DOHH2 (cell line): Measurements from ENCODE around the gene MTOR.

ENCODE experiments used
- H3F3A ChIP-seq: fragments of 200-600 bp; sonication (generic), shearing (Covaris generic); 2 replicates; pipeline ENCODE4 v1.6.0; 2016; ENCODE audit warnings: antibody characterized with exemption, mild to moderate bottlenecking; ENCODE audit not compliant: control insufficient read depth, insufficient read depth
- H3K27ac ChIP-seq: fragments of 200-600 bp; sonication (generic); 2 replicates; pipeline ENCODE4 v1.5.1; 2014; ENCODE audit warnings: low read depth, mild to moderate bottlenecking, low read length, moderate library complexity
- H3K27me3 ChIP-seq: fragments of 200-600 bp; sonication (generic); 2 replicates; pipeline ENCODE4 v1.6.1; 2014; ENCODE audit warnings: mild to moderate bottlenecking, low read length, mixed read lengths; ENCODE audit not compliant: control insufficient read depth
- H3K36me3 ChIP-seq: fragments of 200-600 bp; sonication (generic); 2 replicates; pipeline ENCODE4 v1.6.1; 2014; ENCODE audit warnings: mild to moderate bottlenecking, low read length, moderate library complexity, mixed read lengths; ENCODE audit not compliant: control insufficient read depth
- H3K4me1 ChIP-seq: fragments of 200-600 bp; sonication (generic); 2 replicates; pipeline ENCODE4 v1.6.1; 2014; ENCODE audit warnings: mild to moderate bottlenecking, low read length, mixed read lengths; ENCODE audit not compliant: control insufficient read depth
- H3K4me2 ChIP-seq: fragments of 200-600 bp; sonication (generic); 2 replicates; pipeline ENCODE4 v1.6.0; 2014; ENCODE audit warnings: mild to moderate bottlenecking, low read length, moderate library complexity
- H3K4me3 ChIP-seq: fragments of 200-600 bp; sonication (generic); 2 replicates; pipeline ENCODE4 v1.5.1; 2014; ENCODE audit warnings: mild to moderate bottlenecking, low read length, mixed read lengths
- H3K79me2 ChIP-seq: fragments of 200-600 bp; sonication (generic); 2 replicates; pipeline ENCODE4 v1.6.1; 2014; ENCODE audit warnings: mild to moderate bottlenecking, low read length, mixed read lengths; ENCODE audit not compliant: control insufficient read depth
- H3K9me2 ChIP-seq: fragments of 200-600 bp; sonication (generic); replicated peaks from 2 replicates; pipeline ENCODE4 v1.6.1; 2014; ENCODE audit warnings: mild to moderate bottlenecking, low read length, mixed read lengths; ENCODE audit not compliant: control insufficient read depth
- H3K9me3 ChIP-seq: fragments of 200-600 bp; sonication (generic); 2 replicates; pipeline ENCODE4 v1.6.1; 2014; ENCODE audit warnings: antibody characterized with exemption, low read length, mixed read lengths; ENCODE audit not compliant: control insufficient read depth, insufficient read depth
- H4K20me1 ChIP-seq: fragments of 200-600 bp; sonication (generic); 2 replicates; pipeline ENCODE4 v1.6.0; 2014; ENCODE audit warnings: low read depth, mild to moderate bottlenecking, antibody characterized with exemption, low read length, moderate library complexity; ENCODE audit not compliant: control insufficient read depth, insufficient read depth
- CTCF ChIP-seq: fragments of 200-600 bp; sonication (generic); IDR thresholded peaks from one replicate; pipeline ENCODE4 v1.5.1; 2014; ENCODE audit warnings: antibody characterized with exemption, mild to moderate bottlenecking, low read depth, low read length; ENCODE audit not compliant: poor library complexity, severe bottlenecking
- EZH2phosphoT487 ChIP-seq: fragments of 200-600 bp; sonication (generic); IDR thresholded peaks from 2 replicates; pipeline ENCODE4 v1.6.1; 2017; ENCODE audit warnings: borderline replicate concordance, mild to moderate bottlenecking, antibody characterized with exemption, low read length, moderate library complexity, mixed read lengths

MTOR gene

DNA sequence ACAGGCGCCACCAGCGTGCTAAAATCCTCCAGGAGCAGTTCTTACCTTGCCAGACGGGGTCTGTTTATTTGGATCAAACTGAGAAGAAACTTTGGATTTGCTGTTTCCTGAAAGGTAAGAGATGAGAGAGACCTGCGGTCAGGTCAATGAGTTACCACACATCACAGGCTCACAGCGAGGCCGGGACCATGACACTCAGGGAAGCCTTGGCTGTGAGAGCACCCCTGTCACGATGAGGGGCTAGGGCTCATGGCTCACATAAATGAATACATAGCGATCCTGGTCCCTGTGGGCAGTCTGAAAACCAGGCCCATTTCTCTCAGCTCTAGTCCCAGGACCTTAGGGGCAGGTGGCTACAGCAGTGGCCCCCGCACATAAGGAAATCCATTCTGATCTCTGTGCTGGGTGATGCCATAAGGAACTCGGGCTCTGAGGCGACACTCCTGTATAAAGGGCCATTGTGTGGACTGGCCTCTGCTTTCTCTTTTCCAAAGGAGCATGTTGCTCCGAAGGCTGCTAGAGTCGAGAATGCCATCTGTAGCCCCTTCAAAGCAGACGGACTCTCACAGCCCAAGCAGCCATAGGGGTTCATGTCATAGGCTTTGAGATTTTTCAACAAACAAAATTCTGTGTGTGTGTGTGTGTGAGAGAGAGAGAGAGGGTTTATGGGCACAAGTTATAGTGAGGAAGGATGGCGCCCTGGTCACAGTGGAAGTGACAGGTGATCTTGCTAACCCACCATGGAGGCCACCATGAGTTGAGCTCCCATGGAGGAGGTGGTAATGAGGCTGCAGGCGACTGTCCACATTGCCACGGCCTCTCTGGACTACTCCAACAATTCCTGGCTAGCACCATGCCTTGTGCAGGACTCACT, 193.5 kb downstream of the MTOR start:
- TF ChIP-seq CTCF, result no peak
- no peak for TF ChIP-seq EZH2phosphoT487
- Histone ChIP-seq H4K20me1 (no peaks in the 10 kb centered on the region), H3F3A (peaks cover 19% of the 10 kb centered on the region), H3K9me3 (no peaks in the 10 kb centered on the region), H3K4me2 (no peak overlapping the region), H3K9me2 (no peaks in the 10 kb centered on the region), H3K36me3 (peaks cover 86% of the 10 kb centered on the region), H3K4me1 (peaks cover 24% of the 10 kb centered on the region), H3K27me3 (no peaks in the 10 kb centered on the region), H3K27ac (no peak overlapping the region), H3K79me2 (no peaks in the 10 kb centered on the region), H3K4me3 (no peak overlapping the region)

GRCh38 chr1:11067716-11068599, 194.4 kb downstream of the MTOR start:
- TF ChIP-seq EZH2phosphoT487 (no peak), CTCF (no peak)
- no peaks in the 10 kb centered on the region for H4K20me1 ChIP-seq

DNA sequence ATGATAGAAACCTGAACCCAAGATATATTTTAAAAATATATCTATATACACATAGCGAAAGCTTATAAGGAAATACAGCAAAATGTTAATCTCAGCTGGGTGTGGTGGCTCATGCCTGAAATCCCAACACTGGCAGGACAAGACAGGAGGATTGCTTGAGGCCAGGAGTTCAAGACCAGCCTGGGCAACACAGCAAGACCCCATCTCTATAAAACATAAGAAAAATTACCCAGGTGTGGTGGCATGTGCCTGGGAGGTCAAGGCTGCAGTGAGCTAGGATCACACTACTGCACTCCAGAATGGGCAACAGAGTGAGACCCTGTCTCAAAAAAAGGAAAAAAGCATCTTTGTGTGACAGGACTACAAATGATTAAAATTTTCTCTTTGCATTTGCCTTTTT, 196.6 kb downstream of the MTOR start:
- Histone ChIP-seq H3K36me3 (peaks cover 81% of the 10 kb centered on the region), H3K4me1 (peaks cover 22% of the 10 kb centered on the region), H3K9me2 (no peaks in the 10 kb centered on the region), H3K4me2 (no peak overlapping the region), H3F3A (peaks cover 19% of the 10 kb centered on the region), H3K27ac (no peak overlapping the region), H3K27me3 (no peaks in the 10 kb centered on the region), H3K79me2 (peaks cover 23% of the 10 kb centered on the region), H3K9me3 (no peaks in the 10 kb centered on the region), H4K20me1 (no peaks in the 10 kb centered on the region), H3K4me3 (no peak overlapping the region)
- TF ChIP-seq CTCF (no peak), EZH2phosphoT487 (no peak)

More at GRCh38 chr1:11067716-11068599, 194.4 kb downstream of the MTOR start:
- Histone ChIP-seq H3K4me2 (no peak overlapping the region), H3K79me2 (peaks cover 3% of the 10 kb centered on the region), H3K36me3 (peaks cover 86% of the 10 kb centered on the region), H3K4me1 (peaks cover 18% of the 10 kb centered on the region), H3K4me3 (no peak overlapping the region), H3K9me3 (no peaks in the 10 kb centered on the region), H3K27ac (no peak overlapping the region), H3K9me2 (no peaks in the 10 kb centered on the region), H3K27me3 (no peaks in the 10 kb centered on the region), H3F3A (peaks cover 24% of the 10 kb centered on the region)
